NCI-H1092 (cell line): ENCODE data around the gene NEDD4L.
"Not testable (repeated sequence)": the region's sequence is repeated elsewhere in the genome, so short reads cannot be mapped to it uniquely, and the experiment has no call there.

Experiments
- DNase-seq: peaks from one replicate; lab custom pipeline; 2025; lab: John Stamatoyannopoulos, UW

Gene NEDD4L

DNA sequence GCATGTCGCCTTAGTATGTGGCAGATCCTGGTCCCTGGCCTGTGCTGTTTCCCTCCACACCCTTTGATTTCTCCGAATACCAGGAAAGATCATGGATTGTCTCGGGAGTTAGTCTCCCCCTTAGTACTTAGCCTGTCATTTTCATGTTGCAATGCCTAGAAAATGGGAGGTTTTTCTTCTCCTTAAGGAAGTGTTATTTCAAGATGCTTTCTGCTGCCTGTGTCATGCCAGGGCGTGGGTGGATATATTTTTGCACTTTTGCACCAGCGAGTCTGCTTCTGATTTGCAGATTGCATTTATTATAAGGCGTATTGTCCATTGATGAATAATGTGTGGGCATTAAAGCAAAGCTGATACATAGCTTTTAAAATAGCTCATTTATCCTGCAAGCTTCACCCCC lies 223.5 kb downstream of the NEDD4L start:
- DNase-seq: no peak

DNA sequence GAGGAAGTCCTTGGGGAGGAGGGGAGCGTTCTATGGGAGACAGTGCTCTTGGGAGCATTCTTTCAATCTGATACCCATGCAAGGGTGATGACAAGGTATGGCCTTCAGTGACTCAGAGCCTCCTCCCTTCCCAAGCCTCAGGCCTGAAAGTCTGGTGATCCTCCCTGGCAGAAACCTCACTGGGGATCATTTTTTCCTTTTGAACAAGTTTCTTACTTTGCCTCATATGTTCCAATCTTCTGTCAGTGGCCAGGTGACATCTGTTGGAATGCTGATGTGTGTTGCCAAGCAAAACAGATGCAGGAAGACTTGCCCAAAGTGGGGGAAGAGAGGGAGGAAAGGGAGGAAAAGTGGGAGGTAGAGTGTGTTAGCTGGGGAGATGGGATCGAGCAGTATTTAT lies 224.8 kb downstream of the NEDD4L start:
- no peak for DNase-seq

DNA sequence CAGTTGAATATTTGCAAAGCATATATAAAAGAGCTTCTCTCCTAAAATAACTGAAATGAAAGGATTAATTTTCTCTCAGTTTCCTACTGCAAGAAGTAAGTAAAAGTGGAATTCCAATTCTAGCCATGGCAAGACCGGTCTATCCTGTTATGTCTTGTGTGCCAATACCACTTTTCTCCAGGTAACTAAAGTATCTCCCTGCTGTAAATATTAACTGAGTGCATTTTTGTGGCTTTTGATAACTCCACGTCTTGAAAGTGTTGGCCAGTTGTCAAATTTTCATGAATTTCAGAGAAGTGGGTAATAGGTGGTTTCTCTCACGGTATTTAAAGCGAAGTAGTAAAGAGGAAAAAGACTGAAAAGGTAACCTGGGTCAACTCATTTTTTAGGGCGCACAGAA lies 225.9 kb downstream of the NEDD4L start:
- no peak for DNase-seq

DNA sequence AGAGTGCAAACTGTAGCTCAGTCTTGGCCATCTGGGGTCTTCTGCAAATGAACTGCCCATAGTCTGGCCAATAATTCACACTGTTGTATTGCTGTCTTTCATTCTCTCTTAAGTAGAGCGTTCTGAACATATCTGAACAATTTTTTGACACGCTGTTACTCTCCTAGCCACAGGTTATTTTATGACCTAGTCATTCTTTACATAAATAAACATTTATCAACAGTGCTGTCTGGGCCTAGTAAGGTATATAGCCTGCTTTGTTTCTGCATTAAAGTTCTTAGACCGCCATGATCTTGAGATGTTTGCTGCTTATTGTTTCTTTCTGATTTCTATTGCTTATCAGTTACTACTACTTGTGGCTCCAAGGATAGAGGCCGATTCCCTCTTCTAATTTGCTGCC lies 226.4 kb downstream of the NEDD4L start:
- DNase-seq: no peak

DNA sequence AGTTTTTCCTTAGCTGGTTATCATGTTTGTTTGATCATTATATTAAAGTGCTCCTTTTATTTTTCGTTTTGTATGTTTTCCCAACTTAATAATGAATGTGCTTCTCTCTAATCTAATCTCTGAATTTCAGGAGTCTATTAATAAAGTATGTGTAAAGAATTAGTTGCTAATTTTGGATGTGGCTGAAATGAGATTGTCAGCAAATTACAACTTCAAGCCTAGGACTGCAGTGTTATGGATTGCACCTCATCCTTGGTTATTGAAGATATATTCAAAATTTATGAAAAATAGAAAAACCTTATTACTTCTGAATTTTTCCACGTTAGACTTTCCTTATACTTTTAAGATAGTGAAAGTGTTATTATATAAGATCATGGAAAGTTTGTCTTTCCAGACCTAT lies 227.7 kb downstream of the NEDD4L start:
- no peak for DNase-seq

DNA sequence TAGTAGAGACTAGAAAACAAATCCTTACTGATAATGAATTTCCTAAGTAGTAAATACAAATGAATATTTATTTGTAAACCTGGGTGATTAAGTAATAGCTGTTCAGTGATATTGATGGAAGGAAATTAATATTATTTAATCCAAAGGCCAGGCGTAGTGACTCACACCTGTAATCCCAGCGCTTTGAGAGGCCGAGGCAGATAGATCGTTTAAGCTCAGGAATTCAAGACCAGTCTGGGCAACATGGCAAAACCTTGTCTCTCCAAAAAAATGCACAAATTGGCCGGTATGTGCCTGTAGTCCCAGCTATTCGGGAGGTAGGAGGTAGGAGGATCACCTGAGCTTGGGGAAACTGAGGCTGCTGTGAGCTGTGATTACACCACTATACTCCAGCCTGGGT lies 228.2 kb downstream of the NEDD4L start:
- DNase-seq: no peak

DNA sequence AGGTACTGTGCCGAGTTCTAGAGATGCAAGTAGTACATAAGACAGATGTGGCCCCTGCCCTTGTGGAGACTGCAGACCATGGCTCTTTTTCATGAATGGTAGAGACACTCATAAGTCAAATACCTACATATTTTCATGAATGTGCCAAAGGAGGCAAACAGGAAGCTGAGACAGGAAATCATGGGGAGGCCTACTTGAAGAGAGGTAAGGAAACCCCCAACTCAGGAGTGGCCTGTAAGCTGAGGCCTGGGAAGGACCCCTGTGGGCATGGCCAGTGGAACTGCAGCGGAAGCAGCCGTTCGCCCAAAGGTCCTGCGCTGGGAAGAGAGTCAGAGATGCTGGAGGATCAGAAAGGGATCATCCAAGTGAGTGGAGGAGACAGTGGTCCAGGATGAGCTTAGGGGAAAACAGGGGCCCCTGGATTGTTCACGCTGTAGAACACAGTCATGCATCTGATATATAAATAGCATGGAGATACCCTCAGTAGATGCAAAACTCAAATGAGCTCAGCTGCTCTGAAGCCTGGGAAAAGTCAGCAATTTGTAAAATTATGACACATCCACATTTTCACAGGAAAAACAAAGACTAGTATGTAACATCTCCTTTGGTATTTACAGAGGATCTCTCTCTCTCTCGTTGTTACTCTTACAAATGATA lies 228.9 kb downstream of the NEDD4L start:
- DNase-seq: no peak

DNA sequence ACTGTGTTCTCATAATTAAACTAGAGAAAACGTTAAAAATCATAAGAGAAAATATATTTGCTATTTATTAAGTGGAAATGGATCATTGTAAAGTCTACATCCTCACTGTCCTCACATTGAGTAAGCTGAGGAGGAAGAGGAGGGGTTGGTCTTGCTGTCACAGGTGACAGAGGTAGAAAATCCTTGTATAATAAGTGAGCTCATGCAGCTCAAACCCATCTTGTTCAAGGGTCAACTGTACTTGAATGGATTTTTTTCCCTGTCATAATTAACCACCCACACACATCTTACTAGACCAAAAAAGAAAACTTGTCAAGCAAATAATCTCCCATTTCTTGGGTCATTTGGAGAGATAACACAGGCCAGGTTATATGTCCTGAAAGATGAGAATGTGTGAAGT lies 231.2 kb downstream of the NEDD4L start:
- DNase-seq: no peak

DNA sequence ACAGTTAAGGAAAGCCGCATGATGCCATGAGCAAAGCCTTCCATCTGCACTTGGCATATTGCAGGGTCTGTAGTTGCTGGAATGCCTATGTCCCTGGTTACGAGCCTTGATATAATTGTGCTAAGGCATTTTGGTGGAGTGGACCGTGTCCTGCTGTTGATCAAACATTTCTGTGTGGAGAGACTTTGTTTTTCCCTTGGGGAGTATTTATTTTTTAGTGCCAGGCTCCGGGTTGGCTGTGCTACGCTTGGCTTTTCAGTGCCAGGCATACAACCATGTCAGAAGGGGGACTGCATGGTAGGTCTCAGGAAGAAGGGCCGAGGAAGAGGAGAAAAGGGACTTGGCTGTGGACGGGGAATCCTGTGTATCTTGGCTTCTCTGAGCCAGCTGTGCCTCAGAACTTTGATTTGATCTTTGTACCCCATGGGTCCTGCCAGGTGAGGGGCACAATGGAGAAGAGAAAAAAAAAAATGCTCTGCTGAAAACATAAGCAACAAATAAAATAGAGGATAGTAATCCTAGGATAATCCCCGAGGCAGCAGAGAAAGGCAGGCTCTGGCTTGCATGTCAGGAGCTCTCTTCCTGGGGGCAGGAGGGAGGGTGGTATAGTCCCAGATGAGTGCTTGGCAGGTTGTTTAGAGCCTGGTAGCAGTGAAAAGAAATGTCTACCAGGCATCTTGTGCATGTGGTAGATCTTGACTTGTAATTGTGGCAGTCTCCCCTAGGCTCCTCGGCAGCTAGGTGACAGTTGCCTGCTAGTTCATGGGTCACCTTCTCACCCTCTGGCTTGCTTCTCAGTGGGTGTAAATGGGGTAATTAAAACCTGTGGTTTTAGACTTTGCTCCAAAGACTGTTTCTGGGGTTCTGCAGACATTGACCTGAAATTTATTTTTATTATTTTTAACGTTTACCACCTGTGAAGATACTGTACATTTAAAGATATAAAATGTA lies 233.0 kb downstream of the NEDD4L start:
- DNase-seq: no peak

DNA sequence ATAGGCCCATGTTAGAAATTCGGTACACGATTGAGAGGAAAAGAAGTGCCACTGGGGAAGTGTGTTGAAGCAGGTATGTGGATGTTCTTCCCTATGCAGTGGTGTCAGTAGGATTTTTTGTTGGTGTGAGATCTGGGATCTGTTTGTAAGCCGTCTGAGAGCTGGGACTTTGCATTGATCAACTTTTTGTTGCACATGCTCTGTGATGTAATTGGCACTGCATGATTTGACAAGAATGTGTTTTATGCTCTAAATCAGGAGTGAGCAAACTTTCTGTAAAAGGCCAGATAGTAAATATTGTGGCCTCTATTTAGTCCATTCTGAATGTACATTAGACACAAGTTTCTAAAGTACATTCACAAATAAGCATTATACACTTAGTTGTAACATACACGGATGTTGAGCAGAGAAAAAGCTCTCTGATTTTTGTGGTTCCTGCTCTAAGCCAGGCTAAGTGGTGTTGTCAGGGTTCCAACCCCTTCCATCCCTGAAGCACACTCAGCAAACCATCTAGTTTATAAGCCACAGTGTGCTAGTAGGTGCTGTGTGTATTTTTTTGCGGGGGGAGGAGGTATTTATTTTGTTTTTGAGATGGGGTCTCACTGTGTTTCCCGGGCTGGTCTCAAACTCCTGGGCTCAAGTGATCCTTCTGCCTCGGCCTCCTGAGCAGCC lies 235.6 kb downstream of the NEDD4L start:
- no peak for DNase-seq

DNA sequence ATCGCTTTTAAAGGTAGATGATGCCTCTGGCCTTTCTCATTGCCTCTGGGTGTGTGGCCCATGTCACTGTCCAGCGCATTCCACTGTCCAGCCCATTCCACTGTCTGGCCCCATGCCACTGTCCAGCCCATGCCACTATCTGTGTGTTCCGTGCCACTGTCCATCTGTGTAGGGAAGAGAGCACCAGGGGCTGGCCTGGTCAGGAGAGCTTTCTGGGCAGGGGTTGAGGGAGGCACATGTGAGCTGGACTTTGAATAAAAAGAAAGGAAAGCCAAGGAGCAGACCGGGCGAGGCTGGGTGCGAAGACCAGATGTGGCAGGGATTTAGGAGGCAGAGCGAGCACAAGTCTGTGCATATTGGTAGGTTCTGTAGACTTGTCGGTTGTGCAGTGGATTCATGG lies 236.2 kb downstream of the NEDD4L start:
- DNase-seq: no peak

DNA sequence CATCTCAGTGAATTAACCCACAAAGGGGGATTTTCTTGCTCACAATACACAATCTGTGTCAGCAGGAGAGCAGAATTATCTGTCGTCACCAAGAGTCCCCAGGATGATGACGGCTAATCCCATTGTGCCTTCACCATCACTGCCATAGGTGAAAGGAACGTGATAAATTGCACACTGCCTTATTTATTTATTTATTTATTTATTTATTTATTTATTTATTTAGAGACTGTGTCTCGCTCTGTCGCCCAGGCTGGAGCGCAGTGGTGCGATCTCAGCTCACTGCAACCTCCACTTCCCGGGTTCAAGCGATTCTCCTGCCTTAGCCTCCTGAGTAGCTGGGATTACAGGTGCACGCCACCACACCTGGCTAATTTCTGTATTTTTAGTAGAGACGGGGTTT lies 238.8 kb downstream of the NEDD4L start:
- not testable (repeated sequence) for DNase-seq

DNA sequence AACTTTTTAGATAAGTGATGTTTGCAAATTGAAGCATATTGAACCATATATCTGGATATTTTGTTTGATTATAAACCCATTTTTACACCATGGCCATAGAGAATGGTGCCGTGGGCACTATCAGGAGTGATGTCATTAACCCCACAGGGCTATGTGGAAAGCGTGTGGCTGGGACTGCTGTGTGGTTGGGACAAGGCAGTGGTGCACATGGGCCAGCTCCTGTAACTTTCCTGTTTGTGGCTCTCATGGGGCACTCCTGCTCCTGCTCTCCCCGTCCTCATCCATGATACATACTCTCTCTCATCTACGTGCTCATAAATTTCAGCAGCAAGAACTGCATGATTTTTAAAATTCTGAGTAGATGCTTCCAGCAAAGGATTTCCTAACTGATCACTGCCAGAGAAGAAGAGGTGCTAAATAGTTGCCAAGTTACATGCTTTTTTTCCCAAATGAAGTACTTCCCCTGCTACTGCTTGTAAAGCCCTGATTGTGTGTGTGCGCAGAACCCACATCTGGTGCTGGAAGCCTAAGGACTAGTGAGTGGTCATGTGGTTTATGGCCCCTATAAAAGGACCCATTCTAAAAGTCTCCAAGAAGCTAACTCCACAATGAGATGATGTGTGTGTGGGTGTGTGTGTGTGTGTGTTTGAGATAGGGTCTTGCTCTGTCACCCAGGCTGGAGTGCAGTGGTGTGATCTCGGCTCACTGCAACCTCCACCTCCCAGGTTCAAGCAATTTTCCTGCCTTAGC lies 240.8 kb downstream of the NEDD4L start:
- DNase-seq: no peak

DNA sequence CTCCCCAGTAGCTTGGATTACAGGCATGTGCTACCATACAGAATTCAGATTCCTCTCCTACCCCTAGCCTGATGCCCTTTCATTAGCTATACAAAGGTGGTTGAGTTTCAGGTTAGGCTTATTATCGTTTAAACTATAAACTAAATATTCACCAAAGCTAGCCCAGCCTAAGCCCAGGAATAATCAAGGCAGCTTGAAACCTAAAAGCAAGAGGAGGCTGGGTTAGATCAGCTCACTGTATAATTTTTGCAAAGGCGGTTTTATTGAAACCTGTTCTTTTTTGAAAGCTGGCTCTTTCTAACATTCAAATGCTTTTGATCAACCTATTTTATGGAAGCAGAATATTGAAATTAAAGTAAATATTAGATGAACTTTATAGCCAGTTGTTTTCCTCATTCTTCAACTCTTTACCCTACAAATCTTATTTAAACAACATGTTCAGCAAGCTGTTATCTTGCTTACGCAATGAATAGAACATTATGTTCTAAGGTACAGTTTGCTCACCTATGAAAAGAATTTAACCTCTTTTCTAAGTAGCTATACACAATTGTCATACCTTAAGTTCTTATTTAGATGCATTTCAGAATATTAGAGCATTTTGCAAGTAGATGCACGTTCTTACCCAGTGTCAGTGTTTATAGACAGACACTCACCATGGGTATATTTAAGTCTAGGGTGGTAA lies 241.6 kb downstream of the NEDD4L start:
- DNase-seq: no peak

DNA sequence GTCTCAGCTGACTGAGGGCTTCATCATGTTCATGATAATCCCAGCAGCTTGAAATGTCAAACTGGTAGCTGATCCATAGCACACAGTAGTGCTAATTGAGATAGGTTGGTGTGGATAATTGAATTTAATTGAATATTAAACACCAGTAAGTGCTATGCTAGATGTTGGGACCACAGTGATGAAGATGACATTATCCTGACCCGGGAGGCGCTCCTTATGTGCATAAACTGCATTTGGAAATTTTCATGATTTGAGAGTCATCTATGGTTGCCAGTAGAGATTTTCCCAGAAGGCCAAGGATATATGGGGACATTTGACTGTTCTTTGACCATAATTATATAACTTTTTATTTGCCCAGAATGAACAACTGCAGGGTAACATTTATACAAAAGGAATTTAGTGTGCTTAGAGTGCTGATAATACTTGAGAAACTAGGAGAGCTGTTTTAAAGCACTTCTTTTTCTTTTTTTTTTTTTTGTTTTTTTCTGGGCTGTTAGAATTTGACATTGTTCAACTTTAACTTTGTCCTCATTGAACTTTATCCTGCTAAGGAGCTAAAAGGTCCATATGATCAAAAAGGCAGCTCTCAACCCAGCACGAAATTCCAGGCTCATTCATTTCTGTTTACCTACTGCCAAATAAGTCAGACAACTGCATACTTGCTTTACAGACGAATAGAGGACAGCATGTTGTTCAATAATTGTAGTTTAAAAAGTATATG lies 242.8 kb downstream of the NEDD4L start:
- no peak for DNase-seq

DNA sequence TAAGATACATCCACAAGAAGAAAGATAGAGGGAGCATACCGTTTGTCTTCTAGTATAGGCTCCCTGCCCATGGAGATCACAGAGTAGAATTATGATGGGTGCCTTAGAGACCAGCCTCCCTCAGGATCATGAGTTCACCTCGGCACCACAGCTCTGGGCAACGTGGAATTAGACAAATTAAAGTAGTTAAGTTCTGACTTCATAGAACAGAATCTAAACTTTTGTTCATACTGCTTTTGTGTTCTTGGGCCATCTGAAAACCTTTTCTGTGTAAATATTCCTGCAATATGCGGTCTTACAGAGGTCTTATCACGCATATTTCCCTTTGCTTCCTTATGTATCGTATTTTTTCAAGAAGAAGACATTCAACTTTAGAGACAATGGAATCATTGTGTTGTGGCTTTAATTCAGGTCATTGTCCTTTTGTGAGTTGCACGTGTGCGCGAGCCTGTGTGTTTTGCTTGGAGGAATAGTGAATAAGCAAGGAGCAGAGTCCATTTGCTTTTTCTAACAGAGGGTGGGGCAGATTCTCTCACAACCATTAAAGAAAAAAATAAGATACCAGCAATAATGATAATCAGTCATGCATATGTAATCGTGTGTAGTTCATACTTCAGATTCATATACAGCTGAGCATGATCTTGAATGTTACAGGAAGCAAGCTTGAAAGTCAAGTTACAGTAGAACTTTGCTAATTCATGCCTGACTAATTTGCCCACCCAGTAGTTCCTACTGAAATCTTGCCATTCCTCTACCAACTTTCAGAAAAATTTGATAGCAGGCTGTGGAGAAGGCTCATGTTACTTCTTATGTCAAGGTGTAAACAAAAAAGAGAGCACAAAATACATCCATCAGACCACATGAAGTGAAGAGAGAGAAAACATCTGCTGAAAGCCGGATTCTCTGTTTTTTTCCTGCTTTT lies 243.6 kb downstream of the NEDD4L start:
- DNase-seq: no peak

DNA sequence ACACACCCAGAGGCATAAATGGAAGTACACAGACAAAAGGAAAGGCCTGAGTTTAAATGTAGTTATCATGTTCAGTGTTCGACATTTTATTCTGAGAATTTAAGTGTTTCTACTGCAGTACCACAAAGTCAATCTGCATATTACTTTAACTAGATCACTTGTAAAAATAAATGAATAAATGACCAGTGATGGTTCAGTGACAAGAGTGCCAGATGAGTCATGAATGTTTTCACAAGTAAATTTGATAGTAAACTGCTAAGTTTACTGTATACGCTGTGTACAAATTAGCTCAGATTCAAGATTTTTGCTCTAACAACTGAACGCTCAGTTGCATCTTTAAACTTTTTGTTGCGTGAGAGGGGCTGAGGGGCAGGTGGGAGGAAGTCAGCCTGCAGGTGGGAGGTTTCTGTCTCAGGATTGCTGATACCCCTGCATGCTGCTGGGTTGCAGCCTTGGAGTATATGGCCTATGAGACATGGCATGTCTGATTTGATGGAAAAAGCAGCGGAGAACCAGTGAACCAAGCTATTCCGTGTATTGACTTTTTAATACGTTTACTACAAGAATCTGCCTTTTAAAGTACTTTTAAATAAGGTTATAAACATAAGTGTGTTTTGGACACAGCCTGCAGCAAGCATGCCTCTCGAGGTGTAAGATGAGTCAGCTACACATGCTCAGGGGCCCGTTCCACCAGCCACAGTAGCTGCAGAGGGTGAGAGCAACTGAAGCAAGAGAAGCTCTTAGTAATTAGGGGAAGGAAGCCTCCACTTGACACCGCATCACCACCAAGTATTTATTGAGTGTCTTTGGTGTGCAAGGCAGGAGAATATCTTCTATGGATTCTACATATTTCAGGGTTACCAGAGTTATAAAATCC lies 245.1 kb downstream of the NEDD4L start:
- DNase-seq: no peak

DNA sequence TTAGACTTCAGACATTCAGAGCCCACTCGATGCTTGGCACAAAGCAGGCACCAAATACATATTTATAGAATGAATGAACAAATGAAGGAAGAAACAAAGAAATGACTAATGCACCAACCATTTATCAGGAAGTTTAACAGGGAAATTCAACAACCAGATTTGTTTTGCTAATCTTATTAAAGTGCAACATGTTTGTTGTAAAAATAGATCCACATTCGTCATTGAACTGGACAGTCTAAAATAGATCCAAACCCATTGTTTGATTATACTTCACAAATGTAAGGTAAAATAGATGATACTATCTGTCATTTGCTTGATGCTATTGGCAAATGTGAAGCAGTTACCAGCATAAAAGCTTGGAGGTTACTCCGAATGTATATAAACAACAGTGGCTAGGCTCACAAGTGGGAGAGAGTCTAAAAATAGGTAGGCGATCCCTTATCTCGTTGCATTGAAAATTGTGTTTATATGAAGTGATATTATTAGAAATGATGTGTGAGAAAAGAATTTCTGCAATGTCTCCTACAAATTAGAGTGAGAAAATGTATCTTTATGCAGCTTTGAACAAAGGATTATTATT lies 246.2 kb downstream of the NEDD4L start:
- no peak for DNase-seq
